Fibroblast of pulmonary artery (primary cell): ENCODE data around the gene KIRREL3.

Experiments
- DNase-seq: peaks from one replicate; pipeline ENCODE4 v3.0.0-alpha.2; 2010; ENCODE audit warnings: low read depth
- H3K4me3 ChIP-seq: replicated peaks from 2 replicates; pipeline ENCODE4 v1.5.1; 2011; ENCODE audit warnings: low read depth, mild to moderate bottlenecking, control low read depth, low read length, moderate library complexity
- TF ChIP-seq, protein P1 (sequence below): IDR thresholded peaks from 2 replicates; pipeline ENCODE4 v1.5.1; 2011; ENCODE audit warnings: mild to moderate bottlenecking, control low read depth, low read length, inconsistent platforms; ENCODE audit errors: missing control alignments

The KIRREL3 gene

GRCh38 chr11:126394036-126394435, 606.5 kb downstream of the KIRREL3 start:
- H3K4me3 ChIP-seq, result no peak overlapping the region
- TF ChIP-seq, protein P1, sequence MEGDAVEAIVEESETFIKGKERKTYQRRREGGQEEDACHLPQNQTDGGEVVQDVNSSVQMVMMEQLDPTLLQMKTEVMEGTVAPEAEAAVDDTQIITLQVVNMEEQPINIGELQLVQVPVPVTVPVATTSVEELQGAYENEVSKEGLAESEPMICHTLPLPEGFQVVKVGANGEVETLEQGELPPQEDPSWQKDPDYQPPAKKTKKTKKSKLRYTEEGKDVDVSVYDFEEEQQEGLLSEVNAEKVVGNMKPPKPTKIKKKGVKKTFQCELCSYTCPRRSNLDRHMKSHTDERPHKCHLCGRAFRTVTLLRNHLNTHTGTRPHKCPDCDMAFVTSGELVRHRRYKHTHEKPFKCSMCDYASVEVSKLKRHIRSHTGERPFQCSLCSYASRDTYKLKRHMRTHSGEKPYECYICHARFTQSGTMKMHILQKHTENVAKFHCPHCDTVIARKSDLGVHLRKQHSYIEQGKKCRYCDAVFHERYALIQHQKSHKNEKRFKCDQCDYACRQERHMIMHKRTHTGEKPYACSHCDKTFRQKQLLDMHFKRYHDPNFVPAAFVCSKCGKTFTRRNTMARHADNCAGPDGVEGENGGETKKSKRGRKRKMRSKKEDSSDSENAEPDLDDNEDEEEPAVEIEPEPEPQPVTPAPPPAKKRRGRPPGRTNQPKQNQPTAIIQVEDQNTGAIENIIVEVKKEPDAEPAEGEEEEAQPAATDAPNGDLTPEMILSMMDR, result no peak
- no peak for DNase-seq

DNA sequence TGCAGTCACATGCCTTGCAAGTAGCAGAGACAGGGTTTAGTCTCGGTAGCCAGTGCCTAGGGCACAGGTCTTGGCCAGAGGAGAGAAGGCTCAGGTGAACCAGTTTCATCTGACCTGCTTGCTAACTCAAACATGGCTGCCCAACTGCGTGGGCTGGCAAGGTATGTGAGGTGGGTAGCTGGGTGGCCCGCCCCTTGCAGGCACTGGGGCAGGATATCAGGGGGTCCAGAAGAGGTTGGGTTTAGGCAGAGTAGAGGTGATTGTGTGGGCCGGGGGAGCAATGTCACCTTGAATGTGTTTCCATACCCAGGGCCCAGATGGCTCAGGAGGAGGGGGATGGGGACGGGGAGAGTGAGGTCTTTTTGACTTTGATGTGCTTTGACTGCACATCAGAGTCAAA, 607.4 kb downstream of the KIRREL3 start:
- TF ChIP-seq, protein P1, result no peak
- no peak overlapping the region for H3K4me3 ChIP-seq
- DNase-seq, result no peak

DNA sequence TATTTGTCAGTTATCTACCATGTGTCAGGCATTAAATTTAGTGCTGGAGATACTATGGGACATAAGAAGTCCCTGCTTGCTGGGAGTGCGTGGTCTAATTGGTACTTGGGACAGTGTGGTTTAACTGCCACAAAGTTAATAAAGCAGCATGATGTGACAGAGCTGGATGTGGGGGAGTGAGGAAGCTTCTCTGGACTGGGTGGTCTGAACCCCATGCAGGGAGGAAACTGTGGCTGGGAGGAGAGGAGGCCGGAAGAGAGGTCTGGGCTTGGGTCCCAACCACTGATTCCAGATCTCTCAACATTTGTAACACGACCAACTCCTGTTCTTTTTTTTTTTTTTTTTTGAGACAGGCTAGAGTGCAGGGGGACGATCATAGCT, 607.9 kb downstream of the KIRREL3 start:
- H3K4me3 ChIP-seq, result no peak overlapping the region
- peak; percentile 53 for DNase-seq
- TF ChIP-seq, protein P1, result no peak

DNA sequence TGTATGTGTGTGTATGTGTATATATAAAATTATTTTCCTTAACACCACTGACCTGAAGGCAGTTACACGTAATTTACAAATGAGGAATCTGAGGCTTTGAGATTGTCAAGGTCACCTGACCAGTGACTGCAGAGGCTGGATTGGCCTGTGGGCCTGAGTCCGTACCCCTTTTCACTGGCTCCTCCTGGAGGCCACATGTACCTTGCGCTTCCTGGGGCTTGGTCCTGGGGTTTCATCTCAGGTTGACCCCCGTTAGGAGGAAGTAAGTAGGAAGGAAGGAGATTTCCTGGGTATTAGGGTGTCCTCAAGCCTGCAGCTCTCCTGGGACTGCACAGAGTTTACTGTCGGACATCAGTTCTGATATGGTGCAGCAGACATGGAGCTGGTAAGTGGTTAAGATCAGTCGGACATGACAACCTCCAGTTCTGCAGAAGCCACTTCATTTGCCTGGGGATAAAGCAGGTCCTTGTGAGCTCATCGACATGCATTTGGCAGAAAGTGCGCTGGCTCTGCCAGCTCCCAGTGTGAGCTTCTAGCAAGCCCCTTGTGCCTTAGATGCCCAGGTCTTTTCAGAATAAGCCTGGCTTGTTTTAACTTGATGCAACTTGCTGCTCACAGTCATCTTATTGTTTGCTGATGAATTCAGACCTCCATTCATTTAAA, 608.5 kb downstream of the KIRREL3 start:
- TF ChIP-seq, protein P1, result peak; percentile 7
- H3K4me3 ChIP-seq, result no peak overlapping the region
- peak; percentile 35 for DNase-seq

DNA sequence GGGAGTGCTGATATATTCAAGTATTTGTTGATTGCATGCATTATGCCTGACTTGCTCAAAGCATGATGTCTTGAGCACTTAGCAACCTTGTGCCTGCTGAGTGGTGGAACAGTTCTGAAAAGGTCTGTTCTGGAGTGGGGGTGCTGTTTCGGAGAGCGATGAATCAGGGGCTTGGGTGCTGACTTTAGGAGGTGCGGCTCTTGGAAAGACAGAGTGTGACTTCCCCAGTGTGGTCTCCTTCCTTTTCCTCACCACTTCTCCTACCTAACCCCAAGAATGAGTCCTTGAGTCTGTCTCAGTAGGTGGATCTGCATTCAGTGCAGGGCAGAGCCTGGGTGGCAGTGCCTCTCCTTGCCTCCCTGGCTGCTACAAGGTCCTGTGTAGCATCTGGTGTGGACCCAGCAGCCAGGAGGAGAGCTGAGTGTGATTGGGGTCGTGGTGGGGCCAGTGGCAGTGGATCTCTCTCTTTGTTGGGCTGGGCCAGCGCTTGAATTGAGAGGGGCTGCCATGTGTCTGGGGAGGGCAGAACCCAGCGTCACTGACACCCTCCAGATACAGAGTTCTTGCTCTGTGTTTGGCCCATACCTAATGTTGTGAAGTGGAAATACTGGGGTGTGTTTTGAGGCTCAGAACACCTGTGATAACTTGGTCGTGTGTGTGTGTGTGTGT, 609.1 kb downstream of the KIRREL3 start:
- no peak overlapping the region for H3K4me3 ChIP-seq
- DNase-seq, result no peak
- TF ChIP-seq, protein P1, result no peak

DNA sequence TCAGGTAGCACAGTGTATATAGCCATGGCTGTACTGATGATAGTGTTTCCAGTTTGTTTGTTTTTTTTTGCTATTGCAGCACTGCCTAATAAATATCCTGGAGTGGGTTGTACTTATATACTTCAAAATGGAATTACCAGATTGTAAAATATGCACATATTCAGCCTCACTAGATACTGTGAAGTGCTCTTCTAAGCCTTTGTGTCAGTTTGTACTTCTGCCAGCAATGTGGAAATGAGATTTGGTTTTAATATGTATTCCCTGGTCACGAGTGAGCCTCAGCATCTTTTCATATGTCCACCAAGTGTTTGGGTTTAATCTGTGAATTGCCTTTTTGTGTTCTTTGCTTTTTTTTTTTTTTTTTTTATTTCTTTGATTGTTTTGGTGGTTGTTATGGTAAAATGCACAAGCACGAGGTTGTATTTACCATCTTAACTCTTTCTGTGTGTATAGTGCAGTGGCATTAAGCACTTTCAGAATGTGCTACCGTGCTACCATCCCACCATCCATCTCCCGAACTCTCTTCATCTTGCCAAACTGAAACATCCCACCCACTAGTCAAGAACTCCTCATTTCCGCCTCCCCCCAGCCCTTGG, 610.2 kb downstream of the KIRREL3 start:
- TF ChIP-seq, protein P1, result no peak
- H3K4me3 ChIP-seq, result no peak overlapping the region
- no peak for DNase-seq
